H9 (cell line): ENCODE results near the gene GIPC3. TPM values are rescaled to one million over a fixed set of nuclear protein-coding genes. Genes with fewer than 3 reads are reported as not detected.

Experiments used
- DNase-seq: peaks from one replicate; pipeline ENCODE4 v3.0.0-alpha.2; 2017
- H2AFZ ChIP-seq: one replicate; pipeline ENCODE4 v1.6.1; 2013; ENCODE audit warnings: mild to moderate bottlenecking, low read length, control low read depth, moderate library complexity
- H2AK5ac ChIP-seq: 2 replicates; pipeline ENCODE4 v1.6.1; 2013; ENCODE audit warnings: low read length, control low read depth, mixed read lengths; ENCODE audit not compliant: insufficient read length
- H2BK120ac ChIP-seq: one replicate; pipeline ENCODE4 v1.6.1; 2013; ENCODE audit warnings: low read depth, mild to moderate bottlenecking, low read length, control low read depth, inconsistent platforms; ENCODE audit not compliant: poor library complexity, severe bottlenecking
- H2BK12ac ChIP-seq: 2 replicates; pipeline ENCODE4 v1.6.1; 2013; ENCODE audit warnings: low read length, control low read depth, mixed read lengths, low read depth; ENCODE audit not compliant: insufficient read length
- H2BK15ac ChIP-seq: 2 replicates; pipeline ENCODE4 v1.6.1; 2013; ENCODE audit warnings: low read depth, low read length, control low read depth
- H2BK20ac ChIP-seq: one replicate; pipeline ENCODE4 v1.6.1; 2013; ENCODE audit warnings: low read depth, mild to moderate bottlenecking, low read length, control low read depth, inconsistent platforms; ENCODE audit not compliant: poor library complexity, severe bottlenecking
- H2BK5ac ChIP-seq: 2 replicates; pipeline ENCODE4 v1.6.1; 2013; ENCODE audit warnings: low read length, control low read depth, mixed read lengths; ENCODE audit not compliant: insufficient read length
- H3K14ac ChIP-seq: 2 replicates; pipeline ENCODE4 v1.6.1; 2013; ENCODE audit warnings: low read length, control low read depth; ENCODE audit not compliant: insufficient read depth
- H3K18ac ChIP-seq: 2 replicates; pipeline ENCODE4 v1.6.1; 2013; ENCODE audit warnings: low read depth, mild to moderate bottlenecking, mixed read lengths, low read length, control low read depth; ENCODE audit not compliant: insufficient read length
- H3K23ac ChIP-seq: 2 replicates; pipeline ENCODE4 v1.6.1; 2013; ENCODE audit warnings: low read length, control low read depth, mixed read lengths, low read depth; ENCODE audit not compliant: insufficient read length
- H3K23me2 ChIP-seq: 2 replicates; pipeline ENCODE4 v1.6.1; 2013; ENCODE audit warnings: low read depth, mild to moderate bottlenecking, mixed read lengths, low read length, control low read depth; ENCODE audit not compliant: insufficient read length, poor library complexity, severe bottlenecking
- H3K27ac ChIP-seq: 2 replicates; pipeline ENCODE4 v1.5.1; 2013; ENCODE audit warnings: low read length, control low read depth, mixed read lengths, low read depth; ENCODE audit not compliant: insufficient read length
- H3K27me3 ChIP-seq: 2 replicates; pipeline ENCODE4 v1.6.1; 2013; ENCODE audit warnings: low read length, control low read depth, inconsistent platforms; ENCODE audit not compliant: insufficient read depth
- H3K4ac ChIP-seq: 2 replicates; pipeline ENCODE4 v1.6.1; 2013; ENCODE audit warnings: low read depth, mild to moderate bottlenecking, control low read depth, inconsistent platforms, low read length, moderate library complexity
- H3K4me1 ChIP-seq: 2 replicates; pipeline ENCODE4 v1.6.1; 2013; ENCODE audit warnings: low read length, control low read depth, inconsistent platforms; ENCODE audit not compliant: insufficient read depth
- H3K4me2 ChIP-seq: 2 replicates; pipeline ENCODE4 v1.6.1; 2013; ENCODE audit warnings: low read length, control low read depth, mixed read lengths; ENCODE audit not compliant: insufficient read length, insufficient read depth
- H3K56ac ChIP-seq: 2 replicates; pipeline ENCODE4 v1.6.1; 2013; ENCODE audit warnings: low read depth, mild to moderate bottlenecking, mixed read lengths, low read length, control low read depth; ENCODE audit not compliant: insufficient read length
- H3K79me1 ChIP-seq: 2 replicates; pipeline ENCODE4 v1.6.1; 2013; ENCODE audit warnings: low read depth, mild to moderate bottlenecking, moderate library complexity, low read length, control low read depth, inconsistent platforms; ENCODE audit not compliant: insufficient read depth, poor library complexity, severe bottlenecking
- H3K79me2 ChIP-seq: 2 replicates; pipeline ENCODE4 v1.6.1; 2013; ENCODE audit warnings: low read length, control low read depth, inconsistent platforms; ENCODE audit not compliant: insufficient read depth
- H3K9ac ChIP-seq: 2 replicates; pipeline ENCODE4 v1.6.1; 2013; ENCODE audit warnings: low read length, control low read depth, mixed read lengths; ENCODE audit not compliant: insufficient read length; ENCODE audit errors: extremely low read depth
- H3K9me3 ChIP-seq: one replicate; pipeline ENCODE4 v1.6.1; 2013; ENCODE audit warnings: low read depth, low read length, inconsistent platforms; ENCODE audit not compliant: control insufficient read depth
- H3T11ph ChIP-seq: one replicate; pipeline ENCODE4 v1.6.1; 2013; ENCODE audit warnings: mild to moderate bottlenecking, low read length, control low read depth, inconsistent platforms
- H4K20me1 ChIP-seq: one replicate; pipeline ENCODE4 v1.6.1; 2013; ENCODE audit not compliant: control insufficient read depth, insufficient read length, insufficient read depth
- H4K5ac ChIP-seq: 2 replicates; pipeline ENCODE4 v1.6.1; 2013; ENCODE audit warnings: low read depth, mild to moderate bottlenecking, mixed read lengths, low read length, control low read depth; ENCODE audit not compliant: insufficient read length
- H4K8ac ChIP-seq: replicated peaks from 2 replicates; pipeline ENCODE4 v1.6.1; 2013; ENCODE audit warnings: low read length, control low read depth, mixed read lengths, low read depth; ENCODE audit not compliant: insufficient read length
- H4K91ac ChIP-seq: 2 replicates; pipeline ENCODE4 v1.6.1; 2013; ENCODE audit warnings: low read depth, mild to moderate bottlenecking, moderate library complexity, mixed read lengths, low read length, control low read depth; ENCODE audit not compliant: insufficient read length
- H3K27ac Mint-ChIP-seq, 3 experiments: 2 replicates in 2 of 3; 3 replicates in 1 of 3; pipeline ENCODE4 v1.8.0; 2020 to 2021; ENCODE audit warnings: mixed read lengths in 3 of 3, mild to moderate bottlenecking in 1 of 3, moderate library complexity in 1 of 3
- H3K27me3 Mint-ChIP-seq: 2 replicates; pipeline ENCODE4 v1.8.0; 2021; ENCODE audit warnings: low read depth, mild to moderate bottlenecking, moderate library complexity, mixed read lengths
- H3K36me3 Mint-ChIP-seq, 3 experiments: 2 replicates in 2 of 3; 3 replicates in 1 of 3; pipeline ENCODE4 v1.8.0; 2020 to 2021; ENCODE audit warnings: low read depth in 3 of 3, mixed read lengths in 3 of 3; ENCODE audit not compliant: insufficient read depth in 1 of 3
- H3K4me1 Mint-ChIP-seq, 2 experiments: 2 replicates each; pipeline ENCODE4 v1.8.0; 2020; ENCODE audit warnings: mixed read lengths in 2 of 2
- H3K4me3 Mint-ChIP-seq, 2 experiments: 2 replicates in 1 of 2; 3 replicates in 1 of 2; pipeline ENCODE4 v1.8.0; 2020 to 2021; ENCODE audit warnings: mild to moderate bottlenecking in 2 of 2, mixed read lengths in 2 of 2, moderate library complexity in 1 of 2
- H3K9me3 Mint-ChIP-seq, 2 experiments: 2 replicates in 1 of 2; 3 replicates in 1 of 2; pipeline ENCODE4 v1.8.0; 2020; ENCODE audit warnings: mild to moderate bottlenecking in 2 of 2, mixed read lengths in 2 of 2, moderate library complexity in 1 of 2
- WGBS: extraction: QIAGEN DNeasy Blood & Tissue Kit; methylation state at CpG from one replicate; pipeline ENCODE4 v1.1.7; 2013; ENCODE audit warnings: missing lambda C conversion rate, low lambda C conversion rate, mixed read lengths; ENCODE audit not compliant: insufficient read length; ENCODE audit errors: extremely low coverage; 5-methylcytosine and 5-hydroxymethylcytosine counted together
- total RNA-seq: library from RNA; stranded (reverse); gene quantifications from 2 replicates; pipeline ENCODE4 v1.2.1, GENCODE V29; 2021
- TF ChIP-seq, protein P1 (sequence below): fragments of 200-600 bp; sonication (generic); conservative IDR thresholded peaks from 3 replicates; pipeline ENCODE4 v1.8.0; 2021; ENCODE audit warnings: antibody characterized with exemption, mild to moderate bottlenecking

Gene GIPC3
- total RNA-seq, 1 experiment from 2014 or later, result 1.6 TPM

DNA sequence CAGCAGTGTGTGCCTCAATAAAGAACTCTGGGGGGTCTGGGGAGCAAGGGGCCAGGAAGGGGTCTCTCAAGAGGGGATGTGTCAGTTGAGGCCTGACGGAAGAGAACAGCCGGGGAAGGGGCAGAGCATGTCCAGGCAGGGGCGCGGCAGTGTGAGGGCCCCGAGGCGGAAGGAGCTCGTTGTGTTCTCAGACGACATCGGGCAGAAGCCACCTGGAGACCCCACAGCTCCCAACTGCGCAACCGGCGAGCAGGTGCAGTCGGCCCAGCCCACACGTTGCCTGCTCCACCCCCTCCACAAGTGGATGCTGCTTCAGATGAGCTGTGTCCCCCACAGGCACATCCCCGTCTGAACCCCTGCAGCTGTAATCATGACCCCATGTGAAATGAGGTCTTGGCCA lies 36.4 kb downstream of the GIPC3 start:
- Histone ChIP-seq H3K4me2 (no peak overlapping the region), H3T11ph (no peak overlapping the region), H3K9ac (no peak overlapping the region), H2BK20ac (no peak overlapping the region), H3K79me1 (no peaks in the 10 kb centered on the region), H3K18ac (no peak overlapping the region), H2BK12ac (no peak overlapping the region), H3K27ac (no peak overlapping the region), H4K20me1 (peaks cover 3% of the 10 kb centered on the region), H2AFZ (no peak overlapping the region), H3K79me2 (peaks cover 7% of the 10 kb centered on the region; the same call in 1 of the 2 replicates), H3K23ac (no peak overlapping the region), H3K14ac (no peak overlapping the region), H4K5ac (no peak overlapping the region), H4K8ac (no peak overlapping the region), H3K27me3 (no peaks in the 10 kb centered on the region), H3K56ac (no peak overlapping the region), H2AK5ac (no peak overlapping the region), H4K91ac (no peak overlapping the region), H3K9me3 (no peaks in the 10 kb centered on the region), H3K23me2 (peaks cover 5% of the 10 kb centered on the region), H2BK15ac (no peak overlapping the region), H2BK5ac (no peak overlapping the region), H3K4ac (no peak overlapping the region), H3K4me1 (0 out of 2 replicates have a peak, but pooled peaks cover 2% of the 10 kb centered on the region), H2BK120ac (no peak overlapping the region)
- TF ChIP-seq, protein P1, sequence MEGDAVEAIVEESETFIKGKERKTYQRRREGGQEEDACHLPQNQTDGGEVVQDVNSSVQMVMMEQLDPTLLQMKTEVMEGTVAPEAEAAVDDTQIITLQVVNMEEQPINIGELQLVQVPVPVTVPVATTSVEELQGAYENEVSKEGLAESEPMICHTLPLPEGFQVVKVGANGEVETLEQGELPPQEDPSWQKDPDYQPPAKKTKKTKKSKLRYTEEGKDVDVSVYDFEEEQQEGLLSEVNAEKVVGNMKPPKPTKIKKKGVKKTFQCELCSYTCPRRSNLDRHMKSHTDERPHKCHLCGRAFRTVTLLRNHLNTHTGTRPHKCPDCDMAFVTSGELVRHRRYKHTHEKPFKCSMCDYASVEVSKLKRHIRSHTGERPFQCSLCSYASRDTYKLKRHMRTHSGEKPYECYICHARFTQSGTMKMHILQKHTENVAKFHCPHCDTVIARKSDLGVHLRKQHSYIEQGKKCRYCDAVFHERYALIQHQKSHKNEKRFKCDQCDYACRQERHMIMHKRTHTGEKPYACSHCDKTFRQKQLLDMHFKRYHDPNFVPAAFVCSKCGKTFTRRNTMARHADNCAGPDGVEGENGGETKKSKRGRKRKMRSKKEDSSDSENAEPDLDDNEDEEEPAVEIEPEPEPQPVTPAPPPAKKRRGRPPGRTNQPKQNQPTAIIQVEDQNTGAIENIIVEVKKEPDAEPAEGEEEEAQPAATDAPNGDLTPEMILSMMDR, result no peak
- no peak overlapping the region for H3K27ac Mint-ChIP-seq
- no CpG with 5 or more reads among the region's 15 CpGs for WGBS
- H3K4me1 Mint-ChIP-seq, result peaks cover 4 to 13% of the 10 kb centered on the region in 2 experiments
- H3K4me3 Mint-ChIP-seq, result no peak overlapping the region
- peaks cover 6 to 24% (median 21%) of the 10 kb centered on the region in 3 experiments; a peak in 6 of 7 replicates for H3K36me3 Mint-ChIP-seq
- no peaks in the 10 kb centered on the region for H3K9me3 Mint-ChIP-seq
- no peak for DNase-seq
- no peaks in the 10 kb centered on the region; the same call in 1 of the 2 replicates for H3K27me3 Mint-ChIP-seq
